Esophagus muscularis mucosa (tissue), 4 donors: ENCODE measurements around the gene MME.

Experiments used
- CTCF ChIP-seq, 3 experiments: fragments of 200-600 bp in 2 of 3; fragments of 450-650 bp in 1 of 3; sonication (generic) in 2 of 3; IDR thresholded peaks; one replicate each; pipeline ENCODE4 v1.5.1; 2017 to 2019; ENCODE audit warnings: antibody characterized with exemption in 3 of 3, mild to moderate bottlenecking in 2 of 3, moderate library complexity in 1 of 3
- EP300 ChIP-seq: sonication (generic); formaldehyde crosslinking; IDR thresholded peaks from one replicate; pipeline ENCODE4 v1.6.1; 2017; ENCODE audit warnings: antibody characterized with exemption
- POLR2A ChIP-seq: fragments of 450-650 bp; IDR thresholded peaks from one replicate; pipeline ENCODE4 v1.6.1; 2017; ENCODE audit warnings: antibody characterized with exemption, moderate library complexity, mild to moderate bottlenecking, low read depth

- TF ChIP-seq POLR2A (no peak), CTCF (IDR thresholded peaks at IDR 0.05) (no peak), EP300 (no peak)
Observed at GRCh38 chr3:155231792-155232191, 151.7 kb downstream of the MME start.
